Inferior parietal cortex (tissue), 1 donor: ENCODE results near the gene MED13L.

Source experiments
- DNase-seq: peaks from one replicate; pipeline ENCODE4 v3.0.0-alpha.2; 2016; ENCODE audit errors: extremely low spot score

Gene MED13L

DNA sequence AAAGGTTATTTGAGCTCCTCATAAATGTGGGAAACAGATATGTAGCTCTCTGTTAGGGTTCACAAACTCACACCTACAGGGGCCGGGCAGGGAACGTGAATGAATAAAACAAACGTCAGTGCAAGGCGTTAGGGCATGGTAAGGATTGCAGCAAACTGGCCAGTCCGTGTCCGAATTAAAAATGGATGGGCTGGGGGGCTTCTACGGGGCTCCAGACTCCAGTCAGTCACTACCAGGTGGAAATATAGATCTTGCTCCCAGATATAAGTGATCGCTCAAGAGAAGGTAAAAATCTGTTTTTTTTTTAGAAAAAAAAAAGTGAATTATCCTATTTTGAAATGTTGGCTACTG lies 333.1 kb downstream of the MED13L start:
- no peak for DNase-seq

DNA sequence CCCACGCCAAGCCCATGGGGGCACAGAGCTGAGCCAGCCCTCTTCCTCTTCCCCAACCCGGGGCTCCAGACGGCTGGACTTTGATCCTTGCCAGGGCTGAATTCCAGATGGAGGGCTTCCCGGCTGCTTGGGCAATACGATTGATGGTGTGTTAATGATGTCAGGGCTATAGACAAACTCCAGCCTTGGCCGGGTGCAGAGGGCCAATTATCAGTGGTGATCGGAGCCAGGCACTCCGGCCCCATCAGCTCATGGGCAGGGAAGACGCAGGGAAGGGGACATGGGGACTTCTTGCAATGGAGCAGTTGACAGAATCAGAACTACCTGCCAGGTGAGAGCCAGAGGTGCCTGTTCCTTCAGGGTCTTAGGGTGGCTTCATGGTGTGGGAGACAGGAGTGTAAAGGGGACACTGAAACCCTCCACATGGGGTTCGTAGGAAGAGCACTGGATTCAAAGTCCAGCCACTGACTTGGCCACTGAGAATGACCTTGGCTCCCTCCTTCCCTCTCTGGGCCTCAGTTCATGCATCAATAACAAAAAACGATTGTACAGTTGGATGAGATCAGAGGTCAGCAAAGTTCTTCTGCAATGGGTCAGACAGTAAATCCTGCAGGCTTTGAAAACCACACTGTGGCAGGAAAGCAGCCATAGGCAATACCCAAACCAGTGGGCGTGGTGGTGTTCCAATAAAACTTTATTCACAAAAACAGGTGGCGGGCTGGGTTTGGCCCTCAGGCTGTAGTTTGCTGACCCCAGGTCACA lies 333.7 kb downstream of the MED13L start:
- no peak for DNase-seq

DNA sequence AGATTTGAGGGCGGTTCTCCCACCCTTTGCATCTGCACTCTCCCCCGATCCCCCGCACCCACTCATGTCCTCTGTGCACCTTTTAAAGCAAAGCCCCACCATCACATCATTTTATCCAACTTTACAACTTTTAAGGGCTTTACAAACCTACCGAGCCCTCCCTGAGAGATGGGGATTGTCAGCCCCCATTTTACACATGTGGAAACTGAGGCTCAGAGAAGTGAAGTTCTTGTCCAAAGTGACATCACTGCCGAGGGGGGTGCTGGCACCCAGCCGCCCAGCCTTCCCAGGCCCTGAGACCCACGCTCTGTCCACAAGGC lies 334.2 kb downstream of the MED13L start:
- DNase-seq: no peak

DNA sequence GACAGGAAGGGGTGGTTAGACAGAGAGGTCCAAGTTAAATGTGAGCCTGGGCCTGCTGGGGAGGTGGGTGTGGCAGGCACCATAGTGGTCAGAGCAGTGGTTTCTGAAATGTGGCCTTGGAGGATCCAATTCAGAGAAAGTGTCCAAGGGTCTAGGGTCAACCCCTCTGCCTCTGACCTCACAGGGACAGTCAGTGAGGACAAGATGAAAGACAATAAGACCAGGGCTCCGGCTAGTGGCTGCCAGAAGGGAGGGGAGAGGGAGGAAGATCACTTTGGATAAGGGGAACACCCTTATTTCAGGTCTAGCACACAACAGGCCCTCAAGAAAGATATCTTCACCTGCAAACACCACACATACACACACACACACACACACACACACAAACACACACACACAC lies 335.1 kb downstream of the MED13L start:
- no peak for DNase-seq

DNA sequence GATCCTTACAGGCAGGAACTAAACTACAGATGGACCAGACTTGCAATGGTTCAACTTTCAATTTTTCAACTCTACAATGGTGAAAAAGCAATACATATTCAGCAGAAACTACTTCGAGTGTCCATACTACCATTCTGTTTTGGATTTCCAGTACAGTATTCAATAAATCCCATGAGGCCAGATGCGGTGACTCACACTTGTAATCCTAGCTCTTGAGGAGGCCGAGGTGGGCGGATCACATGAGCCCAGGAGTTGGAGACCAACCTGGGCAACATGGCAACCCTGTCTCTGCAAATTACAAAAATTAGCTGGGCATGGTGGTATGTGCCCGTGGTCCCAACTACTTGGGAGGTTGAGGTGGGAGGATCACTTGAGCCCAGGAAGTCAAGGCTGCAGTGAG lies 336.1 kb downstream of the MED13L start:
- no peak for DNase-seq

DNA sequence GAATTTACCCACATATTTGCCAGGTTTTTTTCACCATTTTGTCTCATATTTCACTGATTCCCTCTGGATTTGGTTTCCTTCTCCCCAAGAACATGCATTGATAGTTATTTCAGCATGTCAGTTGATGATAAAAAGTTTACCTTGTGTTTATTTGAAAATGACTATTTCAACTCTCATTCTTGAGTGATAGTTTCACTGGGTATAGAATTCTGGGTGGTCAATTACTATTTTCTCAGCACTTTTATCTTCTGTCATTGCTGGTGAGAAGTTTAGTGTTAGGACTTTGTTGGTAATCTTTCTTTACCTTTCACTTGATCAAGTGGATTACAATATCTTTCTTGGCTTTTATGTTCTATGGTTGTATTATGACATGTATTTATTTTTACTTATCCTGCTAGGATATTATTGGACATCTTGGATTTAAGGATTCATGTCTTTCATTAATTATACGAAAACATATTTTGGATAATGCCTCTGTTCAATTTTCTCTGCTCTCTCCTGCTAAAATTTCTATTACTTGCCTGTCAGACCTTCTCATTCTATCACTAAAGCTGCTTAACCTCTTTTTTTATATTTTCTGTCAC lies 338.6 kb downstream of the MED13L start:
- DNase-seq: no peak

DNA sequence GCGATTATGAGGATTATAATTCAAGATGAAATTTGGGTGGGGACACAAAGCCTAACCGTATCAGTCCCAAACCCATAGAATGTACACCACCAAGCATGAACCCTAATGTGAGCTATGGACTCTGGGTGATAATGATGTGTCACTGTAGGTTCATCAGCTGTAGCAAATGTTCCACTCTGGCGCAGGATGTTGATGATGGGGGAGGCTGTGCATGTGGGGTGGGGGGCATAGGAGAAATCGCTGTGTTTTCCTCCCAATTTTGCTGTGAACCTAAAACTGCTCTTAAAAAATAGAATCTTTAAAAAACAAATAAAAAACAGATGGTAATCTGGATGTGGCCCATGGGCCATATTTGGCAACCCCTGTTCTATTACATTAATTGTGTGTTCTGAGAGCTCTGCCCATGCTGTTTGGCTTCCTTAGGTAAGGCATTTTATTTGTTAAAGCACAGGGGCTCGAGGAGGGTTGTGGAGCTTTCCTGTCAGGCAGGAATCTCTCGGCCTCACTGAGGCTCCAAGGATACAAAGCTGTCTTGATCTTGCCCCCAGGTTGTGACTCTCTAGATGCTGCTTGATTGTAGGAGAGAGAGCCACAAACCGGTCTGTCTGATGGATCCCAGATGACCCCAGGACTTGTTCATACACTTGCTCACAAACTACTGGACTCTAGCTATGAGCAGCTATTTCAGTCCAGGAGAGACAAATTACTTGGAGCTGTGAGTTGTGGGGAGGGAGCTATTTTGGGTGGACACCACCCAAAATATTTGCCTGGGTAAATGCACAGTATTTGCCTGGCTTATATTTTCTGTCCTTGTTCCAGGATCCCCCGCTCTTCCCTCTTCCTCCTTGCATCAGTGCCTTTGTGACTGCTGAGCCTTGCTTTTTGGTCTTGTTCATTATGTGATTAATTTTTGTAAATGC lies 340.2 kb downstream of the MED13L start:
- no peak for DNase-seq

DNA sequence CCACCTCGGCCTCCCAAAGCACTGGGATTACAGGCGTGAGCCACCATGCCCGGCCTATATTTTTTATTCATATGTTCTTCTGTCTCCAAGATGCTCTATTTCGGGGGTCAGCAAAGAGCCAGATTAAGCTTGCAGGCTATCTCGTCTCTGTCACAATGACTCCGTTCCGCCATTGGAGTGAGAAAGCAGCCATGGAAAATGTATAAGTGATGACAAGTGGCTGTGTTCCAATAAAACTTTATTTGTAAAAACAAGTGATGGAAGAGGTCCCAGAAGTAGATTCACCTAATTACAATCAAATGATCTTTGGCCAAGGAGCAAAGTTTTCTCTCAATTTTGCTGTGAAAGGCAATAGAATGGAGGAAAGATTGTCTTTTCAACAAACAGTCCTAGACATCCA lies 342.6 kb downstream of the MED13L start:
- DNase-seq: no peak

DNA sequence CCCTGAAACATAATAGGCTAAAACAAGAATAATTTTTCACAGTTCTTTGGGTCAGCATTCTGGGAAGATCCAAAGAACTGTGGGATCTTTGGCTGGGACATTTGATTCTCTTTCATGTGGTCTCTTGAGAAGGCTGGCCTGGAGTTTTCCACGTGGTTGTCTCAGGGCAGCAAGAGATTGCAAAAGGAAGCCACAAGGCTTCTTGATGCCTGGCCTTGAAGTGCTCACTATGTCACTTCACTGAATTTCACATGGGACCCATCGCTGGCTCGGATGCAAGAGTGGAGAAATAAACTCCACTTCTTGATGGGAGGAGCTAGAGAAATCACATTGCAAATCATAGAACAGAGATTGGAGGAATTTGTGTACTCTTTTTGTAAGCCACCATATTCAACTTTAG lies 343.4 kb downstream of the MED13L start:
- no peak for DNase-seq

DNA sequence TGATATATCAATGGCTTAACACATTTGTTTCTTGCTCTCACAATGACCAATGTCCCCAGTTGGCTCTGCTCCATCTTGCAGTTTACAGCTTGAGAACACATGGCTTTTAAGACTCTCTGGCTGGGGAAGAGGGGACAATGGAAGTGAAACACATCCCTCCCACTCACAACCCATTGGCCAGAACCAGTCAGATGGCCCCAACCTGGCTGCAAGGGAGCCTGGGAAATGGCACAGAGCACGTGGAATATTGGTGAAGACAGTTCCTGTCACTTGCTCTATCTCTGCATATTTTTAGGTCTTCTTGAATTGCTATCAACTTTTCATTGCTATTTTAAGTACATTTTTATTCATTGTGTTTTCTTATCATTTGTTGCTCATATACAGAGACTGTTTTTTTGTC lies 345.4 kb downstream of the MED13L start:
- DNase-seq: no peak

DNA sequence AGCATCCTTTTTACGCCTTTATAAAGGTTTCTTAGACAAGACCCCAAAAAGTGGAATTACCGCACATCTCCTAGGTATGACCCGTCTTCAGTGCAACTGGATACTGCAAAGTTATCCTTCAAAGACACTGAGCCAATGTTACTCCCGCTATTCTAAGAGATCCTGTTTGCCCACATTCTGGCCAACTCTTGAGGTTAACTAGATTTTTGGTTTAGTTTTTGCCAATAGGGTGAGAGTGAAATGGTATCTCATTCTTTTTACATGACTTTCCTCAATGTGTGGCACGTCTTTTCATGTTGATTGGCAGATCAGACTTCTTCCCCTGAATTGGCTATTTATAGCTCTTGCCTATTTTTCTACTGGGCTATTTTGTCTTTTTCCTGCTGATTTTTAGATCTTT lies 347.2 kb downstream of the MED13L start:
- DNase-seq: no peak

DNA sequence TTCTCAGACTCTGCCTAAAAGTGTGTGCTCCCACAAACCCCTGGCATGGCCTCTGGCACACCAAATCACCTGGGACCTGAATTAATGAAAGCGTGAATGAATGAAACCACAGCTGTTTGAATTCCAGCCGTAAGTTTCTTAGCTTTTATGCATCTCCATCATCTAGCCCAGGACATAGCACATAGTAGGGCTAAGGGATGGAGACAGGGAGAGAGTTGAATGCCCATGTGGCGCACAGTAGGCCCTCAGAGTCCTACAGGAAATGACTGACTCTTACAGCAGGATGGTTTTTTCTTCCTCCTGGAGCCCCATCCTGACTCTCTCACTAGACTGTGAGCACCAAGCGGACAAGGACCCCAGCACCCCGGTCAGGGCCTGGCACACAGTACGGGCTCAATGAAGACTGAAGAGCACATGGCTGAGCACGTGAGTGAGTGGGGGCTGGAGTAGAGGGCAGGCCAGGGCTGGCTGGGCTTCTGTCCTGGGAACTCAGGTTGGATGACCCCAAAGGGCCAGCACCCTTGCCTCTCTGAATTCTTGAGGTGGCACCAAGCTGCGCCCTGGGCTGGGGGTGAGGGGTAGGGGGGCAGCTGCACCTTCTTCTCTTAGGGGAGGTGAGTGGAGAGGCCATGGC lies 351.3 kb downstream of the MED13L start:
- no peak for DNase-seq

DNA sequence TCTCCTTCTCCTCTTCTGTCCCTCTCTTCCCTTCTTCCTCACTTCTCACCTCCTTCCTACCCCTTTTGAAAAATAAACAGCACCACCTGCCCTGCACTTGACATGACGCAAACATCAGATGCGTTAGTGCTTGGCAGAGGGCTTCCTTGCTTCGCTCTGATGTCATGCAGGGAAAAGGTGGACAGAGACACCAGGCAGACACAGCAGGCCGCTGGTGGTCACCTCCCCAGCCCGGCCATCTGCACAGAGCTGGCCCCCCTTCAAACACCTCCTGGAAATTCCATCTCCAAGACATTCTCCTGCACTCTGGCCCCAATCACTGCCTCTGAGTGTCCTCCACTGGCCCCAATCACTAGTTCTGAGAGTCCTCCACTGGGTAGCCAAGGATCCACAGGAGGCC lies 353.6 kb downstream of the MED13L start:
- DNase-seq: no peak

DNA sequence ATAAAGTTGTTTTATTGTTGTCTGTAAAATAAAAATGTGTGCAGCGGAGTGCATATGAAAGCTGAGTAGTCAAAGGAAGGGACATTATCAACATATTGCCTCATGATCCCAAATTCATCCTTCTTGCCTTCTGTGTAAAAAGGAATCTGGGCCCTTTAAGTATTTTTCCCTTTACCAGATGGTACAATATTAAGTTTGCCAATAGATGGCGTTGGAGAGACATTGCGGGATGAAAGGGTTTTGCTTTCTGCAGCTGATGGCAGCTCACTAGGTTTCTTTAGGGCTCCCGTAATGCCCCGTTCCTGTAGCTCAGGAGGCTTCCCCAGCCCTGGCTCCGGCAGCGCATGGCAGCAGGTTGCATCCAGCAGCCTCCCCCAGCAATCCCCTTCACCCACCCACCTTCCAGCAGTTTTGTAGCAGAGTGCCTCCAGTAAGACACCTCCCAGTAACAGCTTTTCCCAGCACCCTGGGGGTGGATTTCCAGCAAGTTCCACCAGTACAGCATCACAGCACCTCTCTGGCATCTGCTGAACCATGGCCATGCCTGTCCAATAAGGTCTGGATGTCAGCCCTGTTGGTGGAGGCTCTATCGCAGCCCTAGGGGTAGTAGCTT lies 354.4 kb downstream of the MED13L start:
- DNase-seq: no peak

DNA sequence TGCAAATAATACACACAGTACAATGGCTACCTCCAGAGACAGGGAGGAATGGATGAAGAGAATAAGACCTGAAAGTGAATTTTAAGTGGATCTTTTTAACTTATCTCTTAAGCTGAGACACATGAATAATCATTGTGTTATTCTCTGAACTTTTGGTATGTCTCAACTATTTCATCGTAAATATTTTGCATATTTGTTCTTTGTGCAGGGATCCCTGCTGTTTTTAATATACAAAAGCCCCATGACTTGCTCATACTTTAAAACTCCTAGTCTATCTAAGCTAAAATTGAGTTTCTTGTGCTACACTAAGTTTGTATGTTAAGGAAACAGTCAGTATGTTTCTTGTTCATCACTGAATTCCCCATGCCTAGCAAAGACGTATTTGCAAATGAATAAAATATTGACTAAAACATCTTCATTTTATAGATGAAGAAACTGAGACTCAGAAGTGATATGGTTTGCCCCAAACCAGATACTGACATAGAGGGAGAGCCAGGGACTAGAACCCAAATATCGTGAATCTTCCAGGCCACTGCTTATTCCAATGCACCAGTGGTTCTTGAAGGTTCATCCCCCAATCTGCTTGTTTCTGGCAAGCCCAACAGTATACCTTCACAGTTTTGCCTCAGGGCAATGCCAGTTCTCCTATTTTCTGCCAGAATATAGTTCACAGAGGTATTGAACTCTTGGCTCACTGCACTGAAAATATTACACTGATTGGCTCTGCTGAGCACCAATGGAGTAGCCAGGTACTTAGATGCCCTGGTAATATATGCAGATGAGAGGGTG lies 356.9 kb downstream of the MED13L start:
- no peak for DNase-seq

DNA sequence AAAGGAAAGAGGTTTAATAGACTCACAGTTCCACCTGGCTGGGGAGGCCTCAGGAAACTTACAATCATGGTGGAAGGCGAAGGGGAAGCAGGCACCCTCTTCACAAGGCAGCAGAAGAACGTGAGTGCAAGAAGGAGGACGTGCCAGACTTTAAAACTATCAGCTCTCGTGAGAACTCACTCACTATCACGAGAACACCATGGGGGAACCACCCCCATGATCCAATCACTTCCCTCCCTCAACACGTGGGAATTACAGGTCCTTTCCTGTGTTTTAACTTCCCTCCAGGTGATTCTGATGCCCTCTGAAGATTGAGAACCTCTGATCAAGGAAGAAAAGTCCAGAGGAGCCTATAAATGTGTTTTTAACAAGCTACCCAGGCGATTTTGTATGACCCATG lies 358.7 kb downstream of the MED13L start:
- DNase-seq: no peak

DNA sequence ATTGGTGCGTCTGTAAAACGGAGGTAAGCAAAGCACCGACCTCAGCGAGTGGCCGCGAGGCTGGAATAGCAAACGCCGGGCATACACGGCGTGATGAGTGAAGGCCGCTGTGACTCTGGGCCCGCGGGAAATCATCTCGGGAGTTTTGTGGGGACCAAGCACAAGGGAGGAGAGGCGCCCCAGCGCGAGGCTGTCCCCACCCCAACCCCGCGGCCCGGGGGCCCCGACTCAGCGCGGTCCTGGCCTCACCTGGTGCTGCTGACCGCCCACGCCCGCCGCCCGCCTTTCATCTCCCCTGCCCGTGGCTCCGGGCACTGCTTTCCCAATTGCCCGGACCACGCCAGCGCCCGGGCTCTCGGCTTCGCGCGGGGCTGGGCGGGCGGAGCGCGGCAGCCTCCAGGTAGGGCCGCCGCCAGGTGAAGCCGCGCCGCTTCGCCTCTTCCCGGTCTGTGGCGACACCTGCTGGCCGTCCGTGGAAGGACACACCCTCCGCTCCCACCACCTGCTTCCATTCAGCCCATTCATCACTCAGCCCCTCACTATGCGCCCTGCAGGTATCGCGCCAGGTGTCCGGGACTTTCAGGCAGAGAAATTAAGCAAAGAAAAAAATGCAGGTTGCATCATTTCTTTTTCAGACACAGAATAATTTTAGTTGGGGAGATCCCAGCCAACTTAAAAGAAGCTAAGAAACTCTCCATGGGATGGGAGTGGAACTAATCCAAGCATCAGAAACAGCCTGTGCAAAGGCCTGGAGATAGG lies 360.4 kb downstream of the MED13L start:
- DNase-seq: peak; percentile 23

DNA sequence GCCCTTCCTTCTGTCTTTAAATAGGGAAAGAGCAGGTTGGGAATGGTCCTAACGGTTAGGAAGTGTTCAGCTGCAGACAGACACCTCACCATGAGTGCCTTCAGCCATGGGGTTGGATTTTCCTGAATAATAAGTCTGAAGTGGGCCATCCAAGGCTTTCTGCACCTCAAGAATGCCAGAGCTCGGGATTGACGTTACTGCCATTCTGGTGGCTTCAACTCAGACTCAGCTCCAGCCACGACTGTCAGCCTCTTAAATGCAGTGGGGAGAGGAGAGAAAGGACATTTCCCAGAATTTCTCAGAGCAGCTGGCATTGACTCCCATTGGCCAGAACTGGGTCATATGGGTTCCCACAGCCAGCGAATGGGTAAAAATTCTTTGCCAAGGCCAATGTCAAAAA lies 363.4 kb downstream of the MED13L start:
- DNase-seq: no peak

DNA sequence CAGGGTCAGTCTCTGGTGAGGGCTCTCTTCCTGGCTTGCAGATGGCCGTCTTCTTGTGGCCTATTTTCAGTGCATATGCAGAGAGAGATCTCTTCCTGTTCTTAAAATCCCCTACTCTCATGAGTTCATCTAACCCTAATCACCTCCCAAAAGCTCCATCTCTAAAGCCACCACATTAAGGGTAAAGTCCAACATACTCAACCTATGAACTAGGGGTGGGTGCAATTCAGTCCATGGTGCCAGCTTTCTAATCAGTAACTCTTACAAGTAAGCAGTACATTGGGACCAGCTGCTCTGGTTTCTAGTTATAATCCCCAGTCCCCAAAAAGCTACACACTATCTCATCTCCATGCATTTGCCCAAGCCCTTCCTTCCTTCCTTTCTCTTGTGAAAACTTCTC lies 365.1 kb downstream of the MED13L start:
- no peak for DNase-seq

DNA sequence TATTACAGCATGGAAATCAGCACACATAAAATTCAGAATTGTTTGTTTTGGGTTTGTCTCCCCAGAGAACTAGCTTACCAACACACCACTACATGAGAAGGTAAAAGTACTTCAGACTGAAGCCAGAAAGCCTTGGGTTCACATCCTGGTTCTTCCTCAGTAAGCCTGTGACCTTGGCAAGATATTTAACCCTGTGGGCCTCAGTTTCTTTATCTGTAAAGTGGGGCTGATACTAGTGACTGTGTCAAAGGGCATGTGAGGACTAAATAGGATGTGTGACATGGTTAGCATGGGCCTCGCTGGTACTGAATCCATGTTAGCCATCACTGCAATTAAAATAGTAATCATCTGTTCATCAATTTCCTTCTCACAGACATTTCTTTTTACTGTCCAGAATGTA lies 366.1 kb downstream of the MED13L start:
- DNase-seq: no peak

DNA sequence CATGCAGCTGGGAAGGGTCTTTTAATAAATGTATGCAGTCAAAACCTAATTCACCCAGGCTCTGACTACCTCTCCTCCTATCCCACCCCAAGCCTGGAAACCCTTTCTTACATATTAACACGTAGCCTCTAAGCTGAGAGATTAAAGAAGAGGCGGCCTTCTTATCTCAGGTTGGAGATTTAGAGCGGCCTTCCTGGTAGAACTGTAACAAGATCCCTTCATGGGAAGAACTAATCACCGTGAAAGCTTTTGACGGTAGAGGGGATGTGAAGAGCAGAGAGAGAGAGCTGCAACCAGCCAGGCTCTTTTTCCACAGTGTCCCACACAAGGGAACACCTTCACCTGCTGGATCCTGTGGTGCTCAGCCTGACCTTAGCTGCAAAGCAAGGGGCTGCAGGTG lies 367.4 kb downstream of the MED13L start:
- DNase-seq: no peak
